GM12891 (cell line): ENCODE measurements around the gene CCL15.

Source experiments
- DNase-seq: peaks from one replicate; pipeline ENCODE4 v3.0.0; 2011; ENCODE audit warnings: low spot score; ENCODE audit not compliant: insufficient read length
- FAIRE-seq: peaks from 2 replicates; lab custom pipeline; 2011; peaks lifted over from hg19 to GRCh38; lab: Jason Lieb, UNC
- PAX5 ChIP-seq: IDR thresholded peaks from 2 replicates; pipeline ENCODE4 v1.6.1; 2011; ENCODE audit warnings: low read length, moderate library complexity, mild to moderate bottlenecking; ENCODE audit not compliant: insufficient read depth, severe bottlenecking
- POLR2A ChIP-seq: IDR thresholded peaks from 2 replicates; pipeline ENCODE4 v1.6.1; 2011; ENCODE audit warnings: low read depth, low read length, control low read depth
- POLR2AphosphoS5 ChIP-seq: IDR thresholded peaks from 2 replicates; pipeline ENCODE4 v1.6.1; 2011; ENCODE audit warnings: low read depth, low read length, control low read depth
- POU2F2 ChIP-seq: IDR thresholded peaks from 2 replicates; pipeline ENCODE4 v1.6.1; 2011; ENCODE audit warnings: low read depth, mild to moderate bottlenecking, control low read depth, low read length, moderate library complexity
- SPI1 ChIP-seq: IDR thresholded peaks from 2 replicates; pipeline ENCODE4 v1.6.1; 2011; ENCODE audit warnings: low read depth, low read length, control low read depth
- TAF1 ChIP-seq: IDR thresholded peaks from 2 replicates; pipeline ENCODE4 v1.6.1; 2011; ENCODE audit warnings: low read depth, low read length, control low read depth

Gene CCL15

GRCh38 chr17:35948092-35948491 is 53.3 kb downstream of the CCL15 start:
- DNase-seq, result no peak
- no peak for FAIRE-seq
- TF ChIP-seq POLR2A, result no peak
- no peak for TF ChIP-seq TAF1
- TF ChIP-seq POU2F2, result no peak
- no peak for TF ChIP-seq SPI1
- no peak for TF ChIP-seq POLR2AphosphoS5
- no peak for TF ChIP-seq PAX5
